ENCODE data around the gene RAET1G.
"Not testable (repeated sequence)": the region's sequence is repeated elsewhere in the genome, so short reads cannot be mapped to it uniquely, and the experiment has no call there.

RAET1G gene

GRCh38 chr6:149953934-149954327 lies 31.0 kb upstream of the RAET1G start:
- DNase-seq (ENCODE audit: low read depth): not testable (repeated sequence)

- DNase-seq (ENCODE audit: low read depth): not testable (repeated sequence)
Measured at GRCh38 chr6:149953390-149953789, 30.5 kb upstream of the RAET1G start.

GRCh38 chr6:149951626-149952025 lies 28.7 kb upstream of the RAET1G start:
- no peak for DNase-seq (ENCODE audit: low read depth)

- DNase-seq (ENCODE audit: low read depth): no peak
Measured at GRCh38 chr6:149951096-149951495, 28.2 kb upstream of the RAET1G start.

- no peak for DNase-seq (ENCODE audit: low read depth)
Measured at GRCh38 chr6:149950423-149950822, 27.5 kb upstream of the RAET1G start.

- no peak for DNase-seq (ENCODE audit: low read depth)
Measured at GRCh38 chr6:149948616-149949015, 25.7 kb upstream of the RAET1G start.

- no peak for DNase-seq (ENCODE audit: low read depth)
Measured at GRCh38 chr6:149948011-149948410, 25.1 kb upstream of the RAET1G start.

- DNase-seq (ENCODE audit: low read depth): not testable (repeated sequence)
Measured at GRCh38 chr6:149947533-149947932, 24.6 kb upstream of the RAET1G start.

GRCh38 chr6:149946631-149947030 lies 23.7 kb upstream of the RAET1G start:
- not testable (repeated sequence) for DNase-seq (ENCODE audit: low read depth)

- not testable (repeated sequence) for DNase-seq (ENCODE audit: low read depth)
Measured at GRCh38 chr6:149945276-149945675, 22.4 kb upstream of the RAET1G start.

GRCh38 chr6:149943321-149943720 lies 20.4 kb upstream of the RAET1G start:
- DNase-seq (ENCODE audit: low read depth): not testable (repeated sequence)

GRCh38 chr6:149942461-149942829 lies 19.5 kb upstream of the RAET1G start:
- DNase-seq (ENCODE audit: low read depth): no peak

- peak; percentile 70 for DNase-seq (ENCODE audit: low read depth)
Measured at GRCh38 chr6:149941583-149942460, 18.9 kb upstream of the RAET1G start, which contains the start of gene ULBP2. ULBP2 (plus strand) TSS chr6:149942014; CDS start chr6:149942073, 59 bp downstream.

GRCh38 chr6:149940672-149940982 lies 17.7 kb upstream of the RAET1G start:
- no peak for DNase-seq (ENCODE audit: low read depth)

GRCh38 chr6:149939909-149940671 lies 17.2 kb upstream of the RAET1G start:
- no peak for DNase-seq (ENCODE audit: low read depth)

- no peak for DNase-seq (ENCODE audit: low read depth)
Measured at GRCh38 chr6:149939356-149939648, 16.4 kb upstream of the RAET1G start.

GRCh38 chr6:149938571-149939355 lies 15.8 kb upstream of the RAET1G start:
- DNase-seq (ENCODE audit: low read depth): no peak

GRCh38 chr6:149938013-149938570 lies 15.2 kb upstream of the RAET1G start:
- not testable (repeated sequence) for DNase-seq (ENCODE audit: low read depth)

- no peak for DNase-seq (ENCODE audit: low read depth)
Measured at GRCh38 chr6:149936743-149937142, 13.8 kb upstream of the RAET1G start.

- no peak for DNase-seq (ENCODE audit: low read depth)
Measured at GRCh38 chr6:149935668-149936067, 12.7 kb upstream of the RAET1G start.

- no peak for DNase-seq (ENCODE audit: low read depth)
Measured at GRCh38 chr6:149935246-149935645, 12.3 kb upstream of the RAET1G start.

Data from stimulated activated CD8-positive, alpha-beta memory T cell treated with anti-CD3 and anti-CD28 coated beads, Interleukin-15, amount 100 ng/mL, for 24 hours (primary cell).